Stromal cell of bone marrow (primary cell): Measurements from ENCODE around the gene POU6F2.
"Not testable (repeated sequence)": the region's sequence is repeated elsewhere in the genome, so short reads cannot be mapped to it uniquely, and the experiment has no call there.

Source experiments
- DNase-seq: peaks from one replicate; pipeline ENCODE4 v3.0.0-alpha.2; 2012; ENCODE audit warnings: low read depth

Gene POU6F2

GRCh38 chr7:39187130-39187529 is 209.4 kb downstream of the POU6F2 start:
- no peak for DNase-seq

DNA sequence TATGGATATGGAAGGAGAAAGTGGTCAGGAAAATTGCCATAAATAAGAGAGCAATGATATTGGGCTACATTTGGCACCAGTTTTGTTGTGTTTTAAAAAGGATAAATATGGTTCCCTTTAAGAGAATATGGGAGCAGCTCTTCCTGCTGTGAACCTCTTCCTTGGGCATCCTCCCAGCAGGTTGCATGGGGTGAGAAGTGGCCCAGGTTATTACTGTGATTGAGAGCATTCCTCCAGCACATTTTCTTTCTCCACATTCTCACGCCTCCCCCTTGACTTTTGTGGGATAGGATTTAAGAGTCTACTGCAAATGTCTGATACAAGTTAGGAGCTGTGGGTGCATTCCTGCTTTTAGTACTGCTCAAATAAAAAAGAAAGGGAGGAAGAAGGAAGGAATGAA is 214.8 kb downstream of the POU6F2 start:
- DNase-seq: no peak

DNA sequence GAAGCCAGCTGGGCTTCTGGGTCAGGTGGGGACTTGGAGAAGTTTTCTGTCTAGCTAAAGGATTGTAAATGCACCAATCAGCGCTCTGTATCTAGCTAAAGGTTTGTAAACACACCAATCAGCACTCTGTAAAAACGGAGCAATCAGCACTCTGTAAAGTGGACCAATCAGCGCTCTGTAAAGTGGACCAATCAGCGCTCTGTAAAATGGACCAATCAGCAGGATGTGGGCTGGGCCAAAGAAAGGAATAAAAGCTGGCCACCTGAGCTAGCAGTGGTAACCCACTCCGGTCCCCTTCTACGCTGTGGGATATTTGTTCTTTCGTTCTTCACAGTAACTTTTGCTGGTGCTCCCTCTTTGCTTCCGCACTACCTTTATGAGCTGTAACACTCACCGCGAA is 216.7 kb downstream of the POU6F2 start:
- not testable (repeated sequence) for DNase-seq

GRCh38 chr7:39195967-39196366 is 218.3 kb downstream of the POU6F2 start:
- DNase-seq: no peak

- no peak for DNase-seq
Measured at GRCh38 chr7:39197831-39198230, 220.1 kb downstream of the POU6F2 start.

- no peak for DNase-seq
Measured at GRCh38 chr7:39198556-39198955, 220.8 kb downstream of the POU6F2 start.

DNA sequence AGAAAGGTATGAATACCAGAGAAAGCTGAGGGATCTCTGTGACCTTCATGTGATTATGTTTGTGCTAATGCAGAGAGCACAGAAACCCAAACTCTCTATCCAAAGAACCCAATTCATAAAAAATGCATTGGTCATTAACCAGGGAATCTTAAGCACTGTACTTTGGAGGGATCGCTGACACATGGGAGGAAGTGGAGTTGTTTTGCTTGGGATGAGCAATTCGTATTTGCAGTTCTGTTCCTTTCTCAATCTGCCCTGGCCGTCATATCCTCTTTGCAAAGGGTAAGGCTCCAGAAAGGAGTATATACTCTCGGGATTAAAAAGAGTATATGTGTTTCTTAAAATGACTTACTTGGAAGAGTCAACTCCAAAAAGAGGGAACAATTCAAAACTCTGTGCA is 221.3 kb downstream of the POU6F2 start:
- DNase-seq: no peak

DNA sequence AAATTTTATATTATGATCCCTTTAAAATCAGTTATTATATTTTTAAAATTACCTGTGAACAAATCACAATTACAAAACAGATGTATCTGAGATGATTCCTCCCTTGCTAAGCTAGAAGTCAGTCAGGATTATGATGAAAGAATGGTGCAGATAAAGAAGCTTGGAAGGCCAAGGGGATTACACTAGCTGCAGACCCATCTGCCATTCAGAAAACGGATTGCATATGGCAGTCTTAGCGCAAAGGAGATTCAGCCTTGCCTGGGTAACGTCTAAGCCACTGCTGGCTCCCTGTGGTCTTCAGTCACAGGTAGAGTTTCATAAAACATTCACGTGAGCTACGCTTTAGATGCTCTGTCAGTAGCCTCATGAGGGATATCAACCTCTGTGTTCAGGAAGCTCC is 222.2 kb downstream of the POU6F2 start:
- DNase-seq: no peak

- DNase-seq: no peak
Measured at GRCh38 chr7:39202041-39202440, 224.3 kb downstream of the POU6F2 start.

- no peak for DNase-seq
Measured at GRCh38 chr7:39210362-39210761, 232.7 kb downstream of the POU6F2 start.

DNA sequence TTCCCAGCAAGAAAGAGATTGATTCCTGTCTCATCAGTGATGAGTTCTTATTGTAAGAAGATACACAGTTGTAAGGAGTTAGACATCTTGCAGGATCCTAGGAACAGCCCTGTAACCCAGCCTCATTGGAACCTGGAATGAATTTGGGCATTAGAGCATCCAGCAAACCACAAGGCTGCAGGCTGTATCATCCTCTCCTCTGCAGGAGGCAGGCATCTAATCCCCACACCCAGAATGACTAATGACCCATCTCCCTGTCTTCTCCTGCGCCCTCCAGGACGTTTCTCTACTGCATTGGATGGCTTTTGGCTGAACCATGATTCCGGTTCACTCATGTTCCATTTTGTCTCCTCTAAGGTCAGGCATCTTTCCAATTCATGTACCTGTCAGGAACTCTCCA is 233.9 kb downstream of the POU6F2 start:
- no peak for DNase-seq

- no peak for DNase-seq
Measured at GRCh38 chr7:39212876-39213275, 235.2 kb downstream of the POU6F2 start.

DNA sequence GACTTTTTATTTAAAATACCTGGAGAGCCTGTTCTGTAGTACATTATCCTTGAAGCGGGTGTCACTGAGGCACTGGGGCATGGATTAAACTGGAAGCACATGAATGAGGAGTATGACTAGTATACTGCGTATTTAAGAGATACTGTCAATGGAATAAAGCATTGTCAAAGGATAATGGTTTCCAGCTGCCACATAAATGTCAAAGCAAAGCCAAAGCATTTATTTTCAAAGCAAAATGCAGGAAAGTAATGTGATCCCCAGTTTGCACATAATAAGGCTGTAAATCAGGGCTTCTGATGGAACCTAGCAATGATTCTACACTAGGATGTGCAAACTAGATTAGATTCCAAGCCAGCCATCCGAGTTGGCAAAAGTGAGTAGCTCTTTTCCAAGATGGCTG is 240.1 kb downstream of the POU6F2 start:
- no peak for DNase-seq

DNA sequence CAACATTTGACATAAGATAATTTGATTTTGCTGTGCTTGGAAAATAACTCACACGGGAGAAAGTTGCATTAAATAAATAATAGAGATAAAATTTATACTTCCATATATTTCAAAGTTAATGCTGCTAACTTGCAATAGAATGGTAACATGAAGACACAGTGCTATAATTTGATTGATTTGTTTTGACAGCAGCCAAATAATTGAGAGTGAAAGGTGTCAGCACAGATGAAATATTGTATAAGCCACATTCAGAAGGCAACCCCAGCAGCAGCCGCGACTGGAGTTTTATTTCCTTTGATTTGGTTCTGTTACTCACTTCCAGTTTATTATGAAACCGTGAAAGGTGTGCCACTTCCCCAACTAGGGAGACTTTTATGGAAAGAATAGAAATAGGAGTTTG is 242.2 kb downstream of the POU6F2 start:
- no peak for DNase-seq

- no peak for DNase-seq
Measured at GRCh38 chr7:39221901-39222300, 244.2 kb downstream of the POU6F2 start.

GRCh38 chr7:39228946-39229345 is 251.2 kb downstream of the POU6F2 start:
- DNase-seq: peak; percentile 53

GRCh38 chr7:39233851-39234529 is 256.3 kb downstream of the POU6F2 start:
- DNase-seq: no peak

GRCh38 chr7:39238234-39238869 is 260.6 kb downstream of the POU6F2 start:
- DNase-seq: no peak

GRCh38 chr7:39240864-39241263 is 263.2 kb downstream of the POU6F2 start:
- DNase-seq: no peak

DNA sequence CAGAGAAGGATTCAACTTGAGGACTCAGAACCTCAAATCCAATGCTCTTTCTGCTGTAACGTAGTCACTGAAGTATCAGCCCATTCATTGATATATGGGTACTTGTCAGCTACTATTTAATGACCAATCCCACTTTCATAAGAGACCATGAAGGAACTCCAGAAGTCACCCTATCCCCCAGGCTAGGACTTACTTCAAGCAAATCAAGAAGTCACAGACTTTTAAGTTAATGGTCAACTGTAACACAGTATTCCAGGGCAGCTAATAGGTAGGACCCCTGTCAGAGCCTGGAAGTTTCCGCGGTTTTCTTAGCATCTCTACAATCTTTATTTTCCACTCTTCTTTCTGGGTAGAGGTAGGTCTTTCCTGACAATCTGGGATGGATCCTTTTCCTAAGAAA is 269.9 kb downstream of the POU6F2 start:
- no peak for DNase-seq

GRCh38 chr7:39248041-39248691 is 270.5 kb downstream of the POU6F2 start:
- no peak for DNase-seq

DNA sequence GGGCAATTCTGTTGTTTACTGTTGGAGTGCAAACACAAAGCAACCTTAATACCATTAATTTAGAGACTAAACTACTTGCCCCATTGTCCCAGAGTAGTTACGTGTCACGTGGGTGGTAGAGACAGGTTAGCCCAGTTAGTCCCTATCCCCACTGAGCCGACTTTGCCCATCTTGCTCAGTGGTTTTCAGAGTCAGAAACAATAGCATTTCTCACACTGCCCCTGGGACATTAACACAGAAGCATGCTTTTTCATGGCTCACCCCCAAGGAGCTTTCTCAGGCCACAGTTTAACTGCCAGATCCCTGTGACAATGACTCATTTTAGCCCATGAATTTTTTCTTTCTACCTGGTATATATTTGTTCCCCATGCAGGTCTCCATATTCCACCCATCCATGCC is 271.0 kb downstream of the POU6F2 start:
- DNase-seq: peak; percentile 6

GRCh38 chr7:39249635-39250152 is 272.0 kb downstream of the POU6F2 start:
- DNase-seq: no peak
